Measurements from ENCODE around the gene HOXC12. TPM values are rescaled to one million over a fixed set of nuclear protein-coding genes. Genes with fewer than 3 reads are reported as not detected.

Gene HOXC12
- total RNA-seq, 1 donor from 2014 or later = not detected

DNA sequence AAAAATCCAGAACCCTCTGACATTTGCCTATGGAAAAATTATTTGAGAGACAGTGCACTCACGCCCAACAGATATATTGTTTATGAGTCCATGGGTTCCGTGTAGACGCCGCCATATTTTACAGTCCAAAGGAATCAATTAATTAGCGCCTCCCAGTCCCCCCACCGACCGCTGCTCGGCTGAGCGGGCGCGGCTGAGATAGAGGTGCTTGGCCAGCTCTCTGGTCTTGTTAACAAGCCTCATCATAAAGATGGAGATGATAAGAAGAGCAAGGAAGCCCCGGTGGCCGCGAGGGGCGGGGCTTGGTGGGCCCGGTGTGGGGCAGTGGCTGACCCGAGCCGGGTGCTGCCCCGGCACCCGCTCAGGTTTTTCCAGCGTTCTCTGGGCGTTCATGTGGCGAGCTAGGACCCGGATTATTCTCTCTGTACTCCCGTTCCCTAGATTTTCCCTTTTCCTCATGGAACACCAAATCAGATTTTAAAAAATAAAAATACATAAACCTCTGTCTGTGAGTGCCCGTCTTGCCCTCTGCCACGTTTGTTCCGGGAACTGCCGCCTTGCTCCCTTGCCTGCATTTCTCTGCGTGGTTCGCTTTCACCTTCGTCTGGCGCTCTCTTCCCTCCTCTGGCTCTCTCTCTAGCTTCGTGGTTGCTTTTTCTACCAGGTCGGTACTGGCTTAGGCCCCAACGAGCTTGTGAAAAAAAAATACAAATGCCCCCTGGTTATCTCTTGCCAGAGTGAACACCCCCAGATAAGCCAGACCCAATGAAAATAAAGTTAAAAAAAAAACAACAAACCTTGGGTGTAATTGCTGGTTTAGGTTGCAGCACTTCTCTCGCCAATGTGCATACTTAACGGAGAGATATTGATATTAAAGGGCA, 9.0 kb downstream of the HOXC12 start:
- H3K4me1 Mint-ChIP-seq = no peaks in the 10 kb centered on the region
- TF ChIP-seq, protein P1, sequence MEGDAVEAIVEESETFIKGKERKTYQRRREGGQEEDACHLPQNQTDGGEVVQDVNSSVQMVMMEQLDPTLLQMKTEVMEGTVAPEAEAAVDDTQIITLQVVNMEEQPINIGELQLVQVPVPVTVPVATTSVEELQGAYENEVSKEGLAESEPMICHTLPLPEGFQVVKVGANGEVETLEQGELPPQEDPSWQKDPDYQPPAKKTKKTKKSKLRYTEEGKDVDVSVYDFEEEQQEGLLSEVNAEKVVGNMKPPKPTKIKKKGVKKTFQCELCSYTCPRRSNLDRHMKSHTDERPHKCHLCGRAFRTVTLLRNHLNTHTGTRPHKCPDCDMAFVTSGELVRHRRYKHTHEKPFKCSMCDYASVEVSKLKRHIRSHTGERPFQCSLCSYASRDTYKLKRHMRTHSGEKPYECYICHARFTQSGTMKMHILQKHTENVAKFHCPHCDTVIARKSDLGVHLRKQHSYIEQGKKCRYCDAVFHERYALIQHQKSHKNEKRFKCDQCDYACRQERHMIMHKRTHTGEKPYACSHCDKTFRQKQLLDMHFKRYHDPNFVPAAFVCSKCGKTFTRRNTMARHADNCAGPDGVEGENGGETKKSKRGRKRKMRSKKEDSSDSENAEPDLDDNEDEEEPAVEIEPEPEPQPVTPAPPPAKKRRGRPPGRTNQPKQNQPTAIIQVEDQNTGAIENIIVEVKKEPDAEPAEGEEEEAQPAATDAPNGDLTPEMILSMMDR (conservative IDR thresholded peaks at IDR 0.05) = no peak
- H3K36me3 Mint-ChIP-seq (ENCODE audit: low read depth) = no peaks in the 10 kb centered on the region
- DNase-seq (ENCODE audit: low read depth, low spot score) = no peak
- no peaks in the 10 kb centered on the region for H3K9me3 Mint-ChIP-seq
- H3K4me3 Mint-ChIP-seq = no peak overlapping the region
- no peak overlapping the region for H3K27ac Mint-ChIP-seq (ENCODE audit: unreplicated experiment)
- peaks cover 100% of the 10 kb centered on the region for H3K27me3 Mint-ChIP-seq (ENCODE audit: low read depth)

DNA sequence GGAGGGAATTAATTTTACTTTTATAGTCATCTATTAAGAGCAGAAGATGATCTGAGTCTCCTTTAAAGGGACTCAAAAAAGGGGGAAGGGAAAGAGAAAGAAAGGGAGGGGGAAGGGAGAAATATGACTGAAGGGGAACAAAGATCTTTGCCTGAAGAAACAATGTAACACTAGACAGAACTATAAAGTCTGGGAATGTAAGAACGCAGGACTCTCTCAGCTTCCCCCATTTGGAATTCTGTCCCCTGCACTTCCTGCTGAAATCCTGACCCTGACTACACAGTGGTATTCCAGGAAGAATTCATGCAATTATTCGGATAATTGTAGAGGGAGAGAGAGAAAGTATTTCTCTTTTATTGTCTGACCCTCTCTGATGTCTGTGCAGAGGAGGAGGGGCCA, 9.6 kb downstream of the HOXC12 start:
- H3K27me3 Mint-ChIP-seq (ENCODE audit: low read depth) = peaks cover 100% of the 10 kb centered on the region
- no peaks in the 10 kb centered on the region for H3K36me3 Mint-ChIP-seq (ENCODE audit: low read depth)
- no peak overlapping the region for H3K27ac Mint-ChIP-seq (ENCODE audit: unreplicated experiment)
- DNase-seq (ENCODE audit: low read depth, low spot score) = no peak
- H3K4me3 Mint-ChIP-seq = no peak overlapping the region
- H3K9me3 Mint-ChIP-seq = no peaks in the 10 kb centered on the region
- no peaks in the 10 kb centered on the region for H3K4me1 Mint-ChIP-seq
- TF ChIP-seq, protein P1 (conservative IDR thresholded peaks at IDR 0.05) = no peak

DNA sequence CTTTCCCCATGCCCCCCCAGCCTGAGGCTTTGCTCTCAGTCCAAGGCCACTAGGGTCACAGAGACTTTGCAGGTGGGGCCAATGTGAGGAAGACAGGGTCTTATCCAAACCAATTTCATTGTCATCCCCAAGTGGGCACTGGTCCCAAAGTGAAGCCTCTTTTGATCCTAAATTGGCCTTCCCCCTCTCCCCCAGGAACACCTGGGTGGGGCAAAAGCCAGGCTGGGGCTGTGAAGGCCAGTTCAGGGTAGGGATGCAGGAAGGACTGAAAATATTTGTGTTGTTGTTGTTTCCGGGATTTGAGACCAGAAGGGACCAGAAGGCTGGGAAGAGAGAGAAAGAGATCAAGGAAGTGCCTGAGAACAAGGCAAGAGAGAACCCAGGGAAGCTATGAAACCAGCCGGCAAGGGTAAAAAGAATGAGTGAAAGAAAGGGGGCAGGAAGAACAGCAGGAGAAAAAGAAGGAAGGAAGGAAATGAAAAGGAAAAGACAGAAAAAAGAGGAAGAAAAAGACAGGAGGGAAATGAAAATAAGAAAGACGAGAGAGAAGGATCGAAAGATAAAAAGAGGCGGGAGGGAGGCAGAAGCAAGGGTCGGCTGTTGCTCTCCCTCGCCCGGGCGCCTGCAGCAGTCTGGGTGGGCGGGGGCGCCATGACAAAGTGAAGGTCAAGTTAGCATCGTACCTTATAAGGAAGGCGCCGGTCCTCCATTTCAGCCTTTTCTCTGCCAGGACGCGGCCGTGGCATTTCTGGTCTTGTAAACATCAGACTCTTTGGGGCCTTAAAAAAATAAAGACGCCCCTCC, 10.8 kb downstream of the HOXC12 start:
- H3K9me3 Mint-ChIP-seq = no peaks in the 10 kb centered on the region
- DNase-seq (ENCODE audit: low read depth, low spot score) = no peak
- H3K4me3 Mint-ChIP-seq = no peak overlapping the region
- TF ChIP-seq, protein P1 (conservative IDR thresholded peaks at IDR 0.05) = no peak
- peaks cover 100% of the 10 kb centered on the region for H3K27me3 Mint-ChIP-seq (ENCODE audit: low read depth)
- no peaks in the 10 kb centered on the region for H3K36me3 Mint-ChIP-seq (ENCODE audit: low read depth)
- no peak overlapping the region for H3K27ac Mint-ChIP-seq (ENCODE audit: unreplicated experiment)
- H3K4me1 Mint-ChIP-seq = no peaks in the 10 kb centered on the region

DNA sequence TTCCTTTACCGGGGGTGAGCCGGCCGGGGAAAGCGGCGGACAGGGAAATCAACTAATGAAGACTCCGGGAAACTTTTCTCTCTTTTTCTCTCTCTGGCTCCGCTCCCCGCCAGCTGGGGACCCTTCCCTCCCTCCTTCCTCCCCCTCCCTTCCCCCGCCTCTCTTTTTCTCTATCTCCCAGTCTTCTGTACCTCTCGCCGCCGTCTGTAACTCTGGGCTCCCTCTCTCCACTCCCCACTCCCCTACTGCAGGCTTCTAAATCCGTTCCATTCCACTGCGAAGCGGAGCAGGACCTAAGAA, 11.3 kb downstream of the HOXC12 start:
- no peak for DNase-seq (ENCODE audit: low read depth, low spot score)
- H3K27ac Mint-ChIP-seq (ENCODE audit: unreplicated experiment) = no peak overlapping the region
- TF ChIP-seq, protein P1 (conservative IDR thresholded peaks at IDR 0.05) = no peak
- H3K9me3 Mint-ChIP-seq = no peaks in the 10 kb centered on the region
- H3K4me1 Mint-ChIP-seq = no peaks in the 10 kb centered on the region
- H3K27me3 Mint-ChIP-seq (ENCODE audit: low read depth) = peaks cover 100% of the 10 kb centered on the region
- no peak overlapping the region for H3K4me3 Mint-ChIP-seq
- H3K36me3 Mint-ChIP-seq (ENCODE audit: low read depth) = no peaks in the 10 kb centered on the region

DNA sequence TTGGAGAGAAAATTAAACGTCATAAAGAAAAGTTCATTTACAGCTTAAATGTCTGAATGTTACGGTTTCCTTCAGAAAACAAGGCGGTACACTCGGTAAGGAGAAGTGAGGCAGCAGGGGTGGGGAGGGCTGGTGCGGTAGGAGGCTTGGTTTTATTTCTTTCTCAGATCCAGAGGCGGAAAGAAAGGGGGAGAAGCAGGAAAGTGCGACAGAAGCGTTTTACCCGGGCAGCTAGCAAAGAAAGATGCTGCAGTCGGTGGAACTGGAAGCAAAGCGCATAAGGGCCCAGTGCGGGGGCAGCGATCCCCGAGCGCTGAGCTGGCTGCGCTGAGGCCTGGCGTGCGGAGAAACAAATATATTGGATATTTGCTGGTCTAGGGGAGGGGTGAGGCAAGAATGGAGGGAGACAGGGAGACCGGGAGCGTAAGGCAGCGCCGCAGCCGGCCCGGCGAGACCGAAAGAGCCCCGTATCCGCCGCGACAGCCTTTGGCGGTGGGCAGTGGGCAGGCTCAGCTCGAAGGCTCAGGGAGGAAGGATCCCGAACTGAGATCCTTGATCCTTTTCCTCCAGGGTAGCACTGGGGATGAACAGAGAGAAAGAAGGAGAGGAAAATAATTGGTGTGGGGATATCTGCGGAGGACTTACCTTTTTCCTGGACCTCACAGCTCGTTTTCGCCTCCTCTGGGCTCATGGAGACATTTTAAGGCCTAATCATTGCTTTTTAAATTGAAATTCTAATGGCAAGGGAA, 11.9 kb downstream of the HOXC12 start:
- DNase-seq (ENCODE audit: low read depth, low spot score) = no peak
- Mint-ChIP-seq H3K27ac (ENCODE audit: unreplicated experiment) (no peak overlapping the region), H3K4me3 (no peak overlapping the region), H3K4me1 (no peaks in the 10 kb centered on the region), H3K9me3 (no peaks in the 10 kb centered on the region), H3K36me3 (ENCODE audit: low read depth) (no peaks in the 10 kb centered on the region), H3K27me3 (ENCODE audit: low read depth) (peaks cover 100% of the 10 kb centered on the region)
- TF ChIP-seq, protein P1 (conservative IDR thresholded peaks at IDR 0.05) = no peak
